Measurements from ENCODE around the gene RMRP.
"Not testable (repeated sequence)": the region's sequence is repeated elsewhere in the genome, so short reads cannot be mapped to it uniquely, and the experiment has no call there.

Gene RMRP

DNA sequence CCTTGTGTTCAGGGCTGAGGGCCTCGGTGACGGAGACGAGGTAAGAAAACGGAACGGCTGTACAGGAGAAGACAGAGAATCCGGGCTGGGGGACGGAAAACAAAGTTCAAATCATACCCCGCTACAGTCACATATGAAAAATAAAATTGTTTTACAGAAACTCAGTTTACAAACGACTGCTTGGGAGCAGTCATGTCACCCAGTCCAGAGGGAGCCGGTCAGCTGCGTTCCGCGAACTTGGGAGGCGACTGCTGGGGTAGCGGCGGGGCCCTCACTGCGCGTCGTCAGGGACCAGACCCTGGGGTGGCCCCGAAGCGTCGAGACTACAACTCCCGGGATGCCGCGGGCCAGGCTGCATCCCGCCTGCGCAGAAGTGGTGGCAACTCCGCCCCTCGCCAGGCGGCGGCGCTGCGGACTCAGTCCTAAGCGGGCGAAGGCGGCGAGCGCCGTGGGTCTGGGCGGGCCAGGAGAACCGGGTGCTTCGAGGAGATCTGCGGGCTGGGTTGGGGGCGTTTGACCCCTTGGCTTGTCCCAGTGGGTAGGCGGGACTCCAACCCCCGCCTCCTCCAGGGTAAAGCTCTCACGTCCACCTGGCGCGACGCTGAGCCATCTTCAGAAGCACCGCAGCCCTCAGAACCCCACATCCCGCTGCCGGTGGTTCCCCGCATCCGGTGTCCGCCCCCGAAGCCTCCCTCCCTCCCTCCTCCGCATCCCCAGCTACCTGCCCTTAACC is 11.1 kb downstream of the RMRP start:
- Mint-ChIP-seq H3K4me1 (ENCODE audit: low read depth) (peaks cover 68% of the 10 kb centered on the region), H3K4me3 (peak overlapping the region; percentile 88), H3K27me3 (no peaks in the 10 kb centered on the region), H3K9me3 (no peaks in the 10 kb centered on the region), H3K27ac (peak overlapping the region; percentile 98), H3K36me3 (ENCODE audit: low read depth) (peaks cover 6% of the 10 kb centered on the region)

DNA sequence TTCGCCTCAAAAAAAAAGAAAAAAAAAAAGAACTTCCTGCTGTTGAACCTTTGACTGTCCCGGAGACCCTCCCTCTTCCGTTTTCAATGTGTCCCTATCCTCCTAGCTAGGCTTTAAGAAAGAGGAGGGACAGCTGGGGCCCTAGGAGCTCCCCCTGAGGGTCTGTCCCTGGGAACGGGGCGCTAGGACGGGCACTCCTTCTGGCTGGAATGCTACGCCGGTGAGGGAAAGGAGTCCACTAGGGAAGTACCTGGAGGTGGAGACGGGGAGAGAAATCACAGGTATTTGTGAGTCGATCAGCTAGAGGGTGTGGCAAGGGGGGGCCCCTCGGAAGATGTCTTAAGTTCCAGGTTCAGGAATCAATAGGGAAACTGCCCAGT is 11.7 kb downstream of the RMRP start:
- Mint-ChIP-seq H3K27ac (peak overlapping the region; percentile 98), H3K4me1 (ENCODE audit: low read depth) (peaks cover 68% of the 10 kb centered on the region), H3K9me3 (no peaks in the 10 kb centered on the region), H3K36me3 (ENCODE audit: low read depth) (peaks cover 12% of the 10 kb centered on the region), H3K4me3 (peak overlapping the region; percentile 88), H3K27me3 (no peaks in the 10 kb centered on the region)

- not testable (repeated sequence) for H3K27me3 Mint-ChIP-seq, H3K9me3 Mint-ChIP-seq
- H3K27ac Mint-ChIP-seq: peak overlapping the region; percentile 98
- H3K4me1 Mint-ChIP-seq (ENCODE audit: low read depth): peaks cover 68% of the 10 kb centered on the region
- H3K4me3 Mint-ChIP-seq: peak overlapping the region; percentile 88
- peaks cover 16% of the 10 kb centered on the region for H3K36me3 Mint-ChIP-seq (ENCODE audit: low read depth)
Observed at GRCh38 chr9:35645736-35646135, 12.1 kb downstream of the RMRP start.

DNA sequence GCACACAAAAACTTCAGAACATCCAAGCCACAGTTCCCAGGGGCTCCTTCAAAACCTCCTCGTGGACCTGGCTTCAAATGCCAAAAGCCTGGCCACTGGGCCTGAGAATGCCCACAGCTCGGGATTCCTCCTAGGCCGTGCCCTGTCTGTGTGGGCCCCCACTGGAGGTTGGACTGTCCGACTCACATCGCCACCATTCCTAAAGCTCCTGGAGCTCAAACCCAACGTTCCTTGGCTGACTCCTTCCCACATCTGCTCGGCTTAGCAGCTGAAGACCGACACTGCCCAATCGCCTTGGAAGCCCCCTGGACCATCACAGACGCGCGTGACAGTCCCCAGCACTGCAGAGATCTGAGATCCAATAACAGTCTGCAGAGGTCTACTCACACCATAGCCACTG is 14.8 kb downstream of the RMRP start:
- Mint-ChIP-seq H3K4me1 (ENCODE audit: low read depth) (peaks cover 70% of the 10 kb centered on the region), H3K27me3 (no peaks in the 10 kb centered on the region), H3K4me3 (no peak overlapping the region)

GRCh38 chr9:35641478-35641877 is 16.3 kb downstream of the RMRP start:
- H3K27ac Mint-ChIP-seq, H3K9me3 Mint-ChIP-seq, H3K4me3 Mint-ChIP-seq, H3K27me3 Mint-ChIP-seq: not testable (repeated sequence)
- Mint-ChIP-seq H3K4me1 (ENCODE audit: low read depth) (peaks cover 73% of the 10 kb centered on the region), H3K36me3 (ENCODE audit: low read depth) (peaks cover 24% of the 10 kb centered on the region)

More for the DNA sequence above, 14.8 kb downstream of the RMRP start:
- Mint-ChIP-seq H3K36me3 (ENCODE audit: low read depth) (peaks cover 24% of the 10 kb centered on the region), H3K9me3 (peaks cover 5% of the 10 kb centered on the region), H3K27ac (no peak overlapping the region)

DNA sequence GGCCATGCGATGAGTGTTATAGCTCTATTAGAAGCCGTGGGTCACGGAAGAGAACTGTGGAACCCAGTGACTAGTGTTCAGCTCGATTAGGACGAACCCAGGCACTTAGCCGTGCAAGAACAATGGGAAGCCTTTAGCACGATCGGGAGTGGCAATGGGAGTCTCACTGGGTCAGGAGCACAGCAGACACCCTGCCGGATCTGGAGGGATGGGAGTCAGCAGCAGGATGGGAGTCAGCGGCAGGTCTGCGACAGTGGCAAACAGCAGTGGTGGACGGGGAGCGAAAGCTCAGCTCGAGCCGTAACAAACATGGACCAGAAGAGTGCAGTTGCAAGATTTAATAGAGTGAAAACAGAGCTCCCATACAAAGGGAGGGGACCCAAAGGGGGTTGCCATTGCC is 17.4 kb downstream of the RMRP start:
- H3K4me1 Mint-ChIP-seq (ENCODE audit: low read depth): peaks cover 73% of the 10 kb centered on the region
- H3K27ac Mint-ChIP-seq: peak overlapping the region; percentile 95
- H3K36me3 Mint-ChIP-seq (ENCODE audit: low read depth): peaks cover 24% of the 10 kb centered on the region
- not testable (repeated sequence) for H3K4me3 Mint-ChIP-seq, H3K27me3 Mint-ChIP-seq, H3K9me3 Mint-ChIP-seq

DNA sequence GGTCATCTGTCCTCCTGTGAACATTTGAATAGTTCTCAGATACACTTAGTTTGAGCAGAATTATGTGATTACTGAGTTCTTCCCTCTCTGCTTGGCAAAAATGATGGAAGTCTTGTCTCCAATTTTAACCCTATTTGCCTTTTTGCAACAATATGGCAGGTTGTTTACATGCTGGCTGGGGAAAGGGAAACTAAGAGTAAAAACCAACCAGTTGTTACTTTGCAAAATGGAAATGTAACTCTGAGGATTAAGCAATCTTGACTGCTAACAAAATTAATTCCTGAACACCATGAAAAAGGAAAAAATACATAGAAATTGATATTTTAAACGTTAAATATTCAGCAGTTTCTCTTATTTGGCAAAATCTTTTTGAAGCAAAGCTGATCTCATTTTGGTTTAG is 18.2 kb downstream of the RMRP start:
- no peaks in the 10 kb centered on the region for H3K27me3 Mint-ChIP-seq
- peak overlapping the region; percentile 95 for H3K27ac Mint-ChIP-seq
- H3K9me3 Mint-ChIP-seq: peaks cover 5% of the 10 kb centered on the region
- peaks cover 73% of the 10 kb centered on the region for H3K4me1 Mint-ChIP-seq (ENCODE audit: low read depth)
- H3K36me3 Mint-ChIP-seq (ENCODE audit: low read depth): peaks cover 22% of the 10 kb centered on the region
- peak overlapping the region; percentile 71 for H3K4me3 Mint-ChIP-seq

GRCh38 chr9:35639225-35639624 is 18.6 kb downstream of the RMRP start:
- not testable (repeated sequence) for H3K27me3 Mint-ChIP-seq, H3K9me3 Mint-ChIP-seq
- Mint-ChIP-seq H3K4me3 (peak overlapping the region; percentile 71), H3K36me3 (ENCODE audit: low read depth) (peaks cover 18% of the 10 kb centered on the region), H3K4me1 (ENCODE audit: low read depth) (peaks cover 72% of the 10 kb centered on the region), H3K27ac (peak overlapping the region; percentile 95)

DNA sequence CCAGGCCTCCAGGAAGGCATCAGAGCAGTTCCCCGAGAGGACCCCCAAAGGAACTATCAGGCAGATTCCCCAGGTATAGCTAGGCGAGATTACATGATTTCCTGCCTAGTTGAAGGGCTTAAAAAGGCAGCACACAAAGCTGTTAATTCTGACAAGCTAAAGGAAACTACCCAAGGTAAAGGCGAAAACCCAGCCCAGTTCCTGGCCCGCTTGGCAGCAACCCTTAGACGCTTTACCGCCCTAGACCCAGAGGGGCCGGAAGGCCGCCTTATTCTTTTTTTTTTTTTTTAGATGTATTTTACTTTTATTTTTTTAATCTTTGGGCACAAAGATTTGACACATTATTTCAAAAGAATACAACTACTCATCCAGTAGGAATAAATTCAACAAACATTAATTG is 19.1 kb downstream of the RMRP start:
- H3K27me3 Mint-ChIP-seq, H3K9me3 Mint-ChIP-seq: not testable (repeated sequence)
- Mint-ChIP-seq H3K36me3 (ENCODE audit: low read depth) (peaks cover 18% of the 10 kb centered on the region), H3K4me1 (ENCODE audit: low read depth) (peaks cover 70% of the 10 kb centered on the region), H3K27ac (peak overlapping the region; percentile 95), H3K4me3 (peak overlapping the region; percentile 71)

DNA sequence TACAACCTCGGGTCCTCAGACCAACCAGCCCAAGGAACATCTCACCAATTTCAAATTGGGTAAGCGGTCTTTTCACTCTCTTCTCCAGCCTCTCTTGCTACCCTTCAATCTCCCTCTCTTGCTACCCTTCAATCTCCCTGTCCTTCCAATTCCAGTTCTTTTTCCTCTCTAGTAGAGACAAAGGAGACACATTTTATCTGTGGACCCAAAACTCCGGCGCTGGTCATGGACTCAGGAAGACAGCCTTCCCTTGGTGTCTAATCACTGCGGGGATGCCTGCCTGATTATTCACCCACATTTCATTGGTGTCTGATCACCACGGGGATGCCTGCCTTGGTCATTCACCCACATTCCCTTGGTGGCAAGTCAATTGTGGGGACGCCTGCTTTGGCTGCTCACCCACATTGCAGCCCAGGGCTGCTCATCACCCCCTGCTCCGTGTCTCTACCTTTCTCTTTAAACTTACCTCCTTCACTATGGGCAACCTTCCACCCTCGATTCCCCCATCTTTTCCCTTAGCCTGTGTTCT is 20.3 kb downstream of the RMRP start:
- H3K4me1 Mint-ChIP-seq (ENCODE audit: low read depth): peaks cover 70% of the 10 kb centered on the region
- H3K27me3 Mint-ChIP-seq, H3K4me3 Mint-ChIP-seq, H3K9me3 Mint-ChIP-seq: not testable (repeated sequence)
- peaks cover 18% of the 10 kb centered on the region for H3K36me3 Mint-ChIP-seq (ENCODE audit: low read depth)
- peak overlapping the region; percentile 91 for H3K27ac Mint-ChIP-seq

GRCh38 chr9:35636877-35637246 is 21.0 kb downstream of the RMRP start:
- not testable (repeated sequence) for H3K9me3 Mint-ChIP-seq, H3K4me3 Mint-ChIP-seq, H3K27me3 Mint-ChIP-seq
- H3K36me3 Mint-ChIP-seq (ENCODE audit: low read depth): peaks cover 18% of the 10 kb centered on the region
- H3K4me1 Mint-ChIP-seq (ENCODE audit: low read depth): peaks cover 70% of the 10 kb centered on the region
- H3K27ac Mint-ChIP-seq: peak overlapping the region; percentile 91

GRCh38 chr9:35636135-35636876 is 21.5 kb downstream of the RMRP start:
- no peaks in the 10 kb centered on the region for H3K27me3 Mint-ChIP-seq
- H3K4me3 Mint-ChIP-seq: peak overlapping the region; percentile 58
- peaks cover 14% of the 10 kb centered on the region for H3K36me3 Mint-ChIP-seq (ENCODE audit: low read depth)
- peaks cover 65% of the 10 kb centered on the region for H3K4me1 Mint-ChIP-seq (ENCODE audit: low read depth)
- peaks cover 5% of the 10 kb centered on the region for H3K9me3 Mint-ChIP-seq
- peak overlapping the region; percentile 91 for H3K27ac Mint-ChIP-seq

DNA sequence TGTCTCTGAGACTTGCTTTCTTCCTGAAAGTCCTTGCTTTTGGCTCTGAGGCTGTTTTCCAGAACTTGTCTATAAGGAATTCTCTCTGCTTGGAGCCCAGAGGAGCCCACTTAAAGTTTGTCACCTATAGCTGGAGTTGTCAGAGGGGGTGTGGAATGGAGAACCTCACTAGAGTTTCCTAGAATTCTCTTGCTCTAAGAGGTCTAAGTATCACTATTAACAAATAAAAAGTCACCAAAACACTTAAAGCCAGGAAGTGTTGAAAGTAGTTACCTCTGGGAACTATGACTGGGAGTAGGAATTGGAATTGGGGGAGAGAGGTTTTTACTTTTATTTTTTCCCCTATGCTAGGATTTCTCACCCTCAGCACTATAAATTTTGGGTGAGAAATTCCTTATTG is 22.1 kb downstream of the RMRP start:
- Mint-ChIP-seq H3K9me3 (peaks cover 5% of the 10 kb centered on the region), H3K27me3 (no peaks in the 10 kb centered on the region), H3K4me1 (ENCODE audit: low read depth) (peaks cover 60% of the 10 kb centered on the region), H3K4me3 (peak overlapping the region; percentile 58), H3K27ac (peak overlapping the region; percentile 91), H3K36me3 (ENCODE audit: low read depth) (peaks cover 8% of the 10 kb centered on the region)

DNA sequence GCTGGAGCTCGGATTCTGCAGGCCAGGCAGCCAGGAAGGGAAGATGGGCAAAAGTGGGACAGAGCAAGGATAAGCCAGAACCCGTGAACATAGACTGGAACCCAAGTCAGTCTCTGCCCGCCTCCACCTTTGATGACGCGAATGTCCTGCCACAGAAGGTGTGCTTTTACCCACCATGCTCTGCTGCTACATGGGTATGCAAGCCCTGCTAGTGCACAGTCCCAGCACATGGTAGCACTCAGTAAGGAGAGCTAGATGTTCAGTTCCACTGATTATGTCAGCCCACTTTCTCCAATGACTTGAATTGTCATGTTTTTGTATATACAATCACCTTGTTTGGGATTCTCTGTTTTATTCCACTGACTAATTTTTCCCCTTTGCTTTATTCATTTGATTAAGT is 28.2 kb downstream of the RMRP start:
- H3K9me3 Mint-ChIP-seq: no peaks in the 10 kb centered on the region
- no peaks in the 10 kb centered on the region for H3K27me3 Mint-ChIP-seq
- no peak overlapping the region for H3K27ac Mint-ChIP-seq
- no peaks in the 10 kb centered on the region for H3K36me3 Mint-ChIP-seq (ENCODE audit: low read depth)
- no peak overlapping the region for H3K4me3 Mint-ChIP-seq
- H3K4me1 Mint-ChIP-seq (ENCODE audit: low read depth): peaks cover 35% of the 10 kb centered on the region

DNA sequence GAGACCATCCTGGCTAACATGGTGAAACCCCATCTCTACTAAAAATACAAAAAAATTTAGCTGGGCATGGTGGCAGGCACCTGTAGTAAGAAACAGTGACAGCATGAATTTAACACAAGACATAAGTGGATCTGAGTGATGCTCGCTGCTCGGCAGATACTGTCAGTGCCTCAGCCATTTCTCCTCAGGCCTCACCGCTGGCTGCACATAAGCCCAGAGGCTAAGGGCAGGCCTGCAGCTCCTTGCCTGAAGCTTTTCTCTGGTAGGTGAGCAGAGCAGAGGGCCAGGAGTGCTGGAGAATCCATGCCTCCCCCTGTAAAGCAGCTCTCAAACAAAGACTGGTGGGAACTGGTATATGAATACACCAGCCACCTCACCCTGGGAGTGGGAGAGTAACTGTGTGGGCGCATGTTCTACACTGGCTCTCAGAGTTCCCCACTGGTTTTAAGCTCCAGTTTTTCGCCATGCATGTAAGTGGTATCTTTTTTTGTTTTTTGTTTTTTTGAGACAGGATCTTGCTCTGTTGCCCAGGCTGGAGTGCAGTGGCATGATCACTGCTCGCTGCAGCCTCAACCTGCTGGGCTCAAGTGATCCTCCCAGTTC is 29.3 kb downstream of the RMRP start:
- no peak overlapping the region for H3K4me3 Mint-ChIP-seq
- H3K36me3 Mint-ChIP-seq (ENCODE audit: low read depth): no peaks in the 10 kb centered on the region
- peaks cover 32% of the 10 kb centered on the region for H3K4me1 Mint-ChIP-seq (ENCODE audit: low read depth)
- no peaks in the 10 kb centered on the region for H3K27me3 Mint-ChIP-seq
- H3K27ac Mint-ChIP-seq: no peak overlapping the region
- H3K9me3 Mint-ChIP-seq: no peaks in the 10 kb centered on the region
